ENCODE measurements around the gene MAGOHB.

- TF ChIP-seq CTCF (IDR thresholded peaks at IDR 0.05; ENCODE audit: low read depth, low read length) (no peak), EZH2phosphoT487 (IDR thresholded peaks at IDR 0.05; ENCODE audit: low read depth) (no peak)
Measured at GRCh38 chr12:10645910-10646309, 32.5 kb upstream of the MAGOHB start.
